H9 (cell line): ENCODE data around the gene DDA1. TPM values are rescaled to one million over a fixed set of nuclear protein-coding genes. Genes with fewer than 3 reads are reported as not detected.

Experiments
- DNase-seq: peaks from one replicate; pipeline ENCODE4 v3.0.0-alpha.2; 2017
- H2AFZ ChIP-seq: one replicate; pipeline ENCODE4 v1.6.1; 2013; ENCODE audit warnings: mild to moderate bottlenecking, low read length, control low read depth, moderate library complexity
- H2AK5ac ChIP-seq: 2 replicates; pipeline ENCODE4 v1.6.1; 2013; ENCODE audit warnings: low read length, control low read depth, mixed read lengths; ENCODE audit not compliant: insufficient read length
- H2BK120ac ChIP-seq: one replicate; pipeline ENCODE4 v1.6.1; 2013; ENCODE audit warnings: low read depth, mild to moderate bottlenecking, low read length, control low read depth, inconsistent platforms; ENCODE audit not compliant: poor library complexity, severe bottlenecking
- H2BK12ac ChIP-seq: 2 replicates; pipeline ENCODE4 v1.6.1; 2013; ENCODE audit warnings: low read length, control low read depth, mixed read lengths, low read depth; ENCODE audit not compliant: insufficient read length
- H2BK15ac ChIP-seq: 2 replicates; pipeline ENCODE4 v1.6.1; 2013; ENCODE audit warnings: low read depth, low read length, control low read depth
- H2BK20ac ChIP-seq: one replicate; pipeline ENCODE4 v1.6.1; 2013; ENCODE audit warnings: low read depth, mild to moderate bottlenecking, low read length, control low read depth, inconsistent platforms; ENCODE audit not compliant: poor library complexity, severe bottlenecking
- H2BK5ac ChIP-seq: 2 replicates; pipeline ENCODE4 v1.6.1; 2013; ENCODE audit warnings: low read length, control low read depth, mixed read lengths; ENCODE audit not compliant: insufficient read length
- H3K14ac ChIP-seq: 2 replicates; pipeline ENCODE4 v1.6.1; 2013; ENCODE audit warnings: low read length, control low read depth; ENCODE audit not compliant: insufficient read depth
- H3K18ac ChIP-seq: 2 replicates; pipeline ENCODE4 v1.6.1; 2013; ENCODE audit warnings: low read depth, mild to moderate bottlenecking, mixed read lengths, low read length, control low read depth; ENCODE audit not compliant: insufficient read length
- H3K23ac ChIP-seq: 2 replicates; pipeline ENCODE4 v1.6.1; 2013; ENCODE audit warnings: low read length, control low read depth, mixed read lengths, low read depth; ENCODE audit not compliant: insufficient read length
- H3K23me2 ChIP-seq: 2 replicates; pipeline ENCODE4 v1.6.1; 2013; ENCODE audit warnings: low read depth, mild to moderate bottlenecking, mixed read lengths, low read length, control low read depth; ENCODE audit not compliant: insufficient read length, poor library complexity, severe bottlenecking
- H3K27ac ChIP-seq: 2 replicates; pipeline ENCODE4 v1.5.1; 2013; ENCODE audit warnings: low read length, control low read depth, mixed read lengths, low read depth; ENCODE audit not compliant: insufficient read length
- H3K27me3 ChIP-seq: 2 replicates; pipeline ENCODE4 v1.6.1; 2013; ENCODE audit warnings: low read length, control low read depth, inconsistent platforms; ENCODE audit not compliant: insufficient read depth
- H3K4ac ChIP-seq: 2 replicates; pipeline ENCODE4 v1.6.1; 2013; ENCODE audit warnings: low read depth, mild to moderate bottlenecking, control low read depth, inconsistent platforms, low read length, moderate library complexity
- H3K4me1 ChIP-seq: 2 replicates; pipeline ENCODE4 v1.6.1; 2013; ENCODE audit warnings: low read length, control low read depth, inconsistent platforms; ENCODE audit not compliant: insufficient read depth
- H3K4me2 ChIP-seq: 2 replicates; pipeline ENCODE4 v1.6.1; 2013; ENCODE audit warnings: low read length, control low read depth, mixed read lengths; ENCODE audit not compliant: insufficient read length, insufficient read depth
- H3K56ac ChIP-seq: 2 replicates; pipeline ENCODE4 v1.6.1; 2013; ENCODE audit warnings: low read depth, mild to moderate bottlenecking, mixed read lengths, low read length, control low read depth; ENCODE audit not compliant: insufficient read length
- H3K79me1 ChIP-seq: 2 replicates; pipeline ENCODE4 v1.6.1; 2013; ENCODE audit warnings: low read depth, mild to moderate bottlenecking, moderate library complexity, low read length, control low read depth, inconsistent platforms; ENCODE audit not compliant: insufficient read depth, poor library complexity, severe bottlenecking
- H3K79me2 ChIP-seq: 2 replicates; pipeline ENCODE4 v1.6.1; 2013; ENCODE audit warnings: low read length, control low read depth, inconsistent platforms; ENCODE audit not compliant: insufficient read depth
- H3K9ac ChIP-seq: 2 replicates; pipeline ENCODE4 v1.6.1; 2013; ENCODE audit warnings: low read length, control low read depth, mixed read lengths; ENCODE audit not compliant: insufficient read length; ENCODE audit errors: extremely low read depth
- H3K9me3 ChIP-seq: one replicate; pipeline ENCODE4 v1.6.1; 2013; ENCODE audit warnings: low read depth, low read length, inconsistent platforms; ENCODE audit not compliant: control insufficient read depth
- H3T11ph ChIP-seq: one replicate; pipeline ENCODE4 v1.6.1; 2013; ENCODE audit warnings: mild to moderate bottlenecking, low read length, control low read depth, inconsistent platforms
- H4K20me1 ChIP-seq: one replicate; pipeline ENCODE4 v1.6.1; 2013; ENCODE audit not compliant: control insufficient read depth, insufficient read length, insufficient read depth
- H4K5ac ChIP-seq: 2 replicates; pipeline ENCODE4 v1.6.1; 2013; ENCODE audit warnings: low read depth, mild to moderate bottlenecking, mixed read lengths, low read length, control low read depth; ENCODE audit not compliant: insufficient read length
- H4K8ac ChIP-seq: replicated peaks from 2 replicates; pipeline ENCODE4 v1.6.1; 2013; ENCODE audit warnings: low read length, control low read depth, mixed read lengths, low read depth; ENCODE audit not compliant: insufficient read length
- H4K91ac ChIP-seq: 2 replicates; pipeline ENCODE4 v1.6.1; 2013; ENCODE audit warnings: low read depth, mild to moderate bottlenecking, moderate library complexity, mixed read lengths, low read length, control low read depth; ENCODE audit not compliant: insufficient read length
- H3K27ac Mint-ChIP-seq, 3 experiments: 2 replicates in 2 of 3; 3 replicates in 1 of 3; pipeline ENCODE4 v1.8.0; 2020 to 2021; ENCODE audit warnings: mixed read lengths in 3 of 3, mild to moderate bottlenecking in 1 of 3, moderate library complexity in 1 of 3
- H3K27me3 Mint-ChIP-seq: 2 replicates; pipeline ENCODE4 v1.8.0; 2021; ENCODE audit warnings: low read depth, mild to moderate bottlenecking, moderate library complexity, mixed read lengths
- H3K36me3 Mint-ChIP-seq, 3 experiments: 2 replicates in 2 of 3; 3 replicates in 1 of 3; pipeline ENCODE4 v1.8.0; 2020 to 2021; ENCODE audit warnings: low read depth in 3 of 3, mixed read lengths in 3 of 3; ENCODE audit not compliant: insufficient read depth in 1 of 3
- H3K4me1 Mint-ChIP-seq, 2 experiments: 2 replicates each; pipeline ENCODE4 v1.8.0; 2020; ENCODE audit warnings: mixed read lengths in 2 of 2
- H3K4me3 Mint-ChIP-seq, 2 experiments: 2 replicates in 1 of 2; 3 replicates in 1 of 2; pipeline ENCODE4 v1.8.0; 2020 to 2021; ENCODE audit warnings: mild to moderate bottlenecking in 2 of 2, mixed read lengths in 2 of 2, moderate library complexity in 1 of 2
- H3K9me3 Mint-ChIP-seq, 2 experiments: 2 replicates in 1 of 2; 3 replicates in 1 of 2; pipeline ENCODE4 v1.8.0; 2020; ENCODE audit warnings: mild to moderate bottlenecking in 2 of 2, mixed read lengths in 2 of 2, moderate library complexity in 1 of 2
- WGBS: extraction: QIAGEN DNeasy Blood & Tissue Kit; methylation state at CpG from one replicate; pipeline ENCODE4 v1.1.7; 2013; ENCODE audit warnings: missing lambda C conversion rate, low lambda C conversion rate, mixed read lengths; ENCODE audit not compliant: insufficient read length; ENCODE audit errors: extremely low coverage; 5-methylcytosine and 5-hydroxymethylcytosine counted together
- total RNA-seq: library from RNA; stranded (reverse); gene quantifications from 2 replicates; pipeline ENCODE4 v1.2.1, GENCODE V29; 2021
- TF ChIP-seq, protein P1 (sequence below): fragments of 200-600 bp; sonication (generic); conservative IDR thresholded peaks from 3 replicates; pipeline ENCODE4 v1.8.0; 2021; ENCODE audit warnings: antibody characterized with exemption, mild to moderate bottlenecking

DDA1 gene
- total RNA-seq, 1 experiment from 2014 or later = 45.7 TPM

- Histone ChIP-seq H3K9ac (no peak overlapping the region), H3K23me2 (peaks cover 5% of the 10 kb centered on the region), H3K4me1 (no peaks in the 10 kb centered on the region), H3K79me2 (no peaks in the 10 kb centered on the region), H3K27me3 (no peaks in the 10 kb centered on the region; the same call in 1 of the 2 replicates), H2BK5ac (no peak overlapping the region), H3K4me2 (no peak overlapping the region), H2AFZ (no peak overlapping the region), H3K9me3 (no peaks in the 10 kb centered on the region), H2AK5ac (no peak overlapping the region), H3K14ac (no peak overlapping the region), H4K91ac (no peak overlapping the region), H2BK15ac (no peak overlapping the region), H2BK12ac (no peak overlapping the region), H3K23ac (no peak overlapping the region), H3K4ac (no peak overlapping the region), H3T11ph (no peak overlapping the region), H4K5ac (no peak overlapping the region), H4K8ac (no peak overlapping the region), H2BK120ac (no peak overlapping the region), H3K27ac (no peak overlapping the region), H3K56ac (no peak overlapping the region), H3K18ac (no peak overlapping the region), H4K20me1 (peaks cover 4% of the 10 kb centered on the region), H2BK20ac (no peak overlapping the region), H3K79me1 (no peaks in the 10 kb centered on the region)
- Mint-ChIP-seq H3K27me3 (peaks cover 4% of the 10 kb centered on the region), H3K4me1 (peaks cover 7 to 16% of the 10 kb centered on the region in 2 experiments; a peak in 3 of 4 replicates), H3K4me3 (no peak overlapping the region), H3K27ac (no peak overlapping the region; a peak in 1 of 7 replicates), H3K36me3 (peaks cover 18 to 24% (median 24%) of the 10 kb centered on the region in 3 experiments), H3K9me3 (no peaks in the 10 kb centered on the region; a peak in 1 of 5 replicates)
- TF ChIP-seq, protein P1, sequence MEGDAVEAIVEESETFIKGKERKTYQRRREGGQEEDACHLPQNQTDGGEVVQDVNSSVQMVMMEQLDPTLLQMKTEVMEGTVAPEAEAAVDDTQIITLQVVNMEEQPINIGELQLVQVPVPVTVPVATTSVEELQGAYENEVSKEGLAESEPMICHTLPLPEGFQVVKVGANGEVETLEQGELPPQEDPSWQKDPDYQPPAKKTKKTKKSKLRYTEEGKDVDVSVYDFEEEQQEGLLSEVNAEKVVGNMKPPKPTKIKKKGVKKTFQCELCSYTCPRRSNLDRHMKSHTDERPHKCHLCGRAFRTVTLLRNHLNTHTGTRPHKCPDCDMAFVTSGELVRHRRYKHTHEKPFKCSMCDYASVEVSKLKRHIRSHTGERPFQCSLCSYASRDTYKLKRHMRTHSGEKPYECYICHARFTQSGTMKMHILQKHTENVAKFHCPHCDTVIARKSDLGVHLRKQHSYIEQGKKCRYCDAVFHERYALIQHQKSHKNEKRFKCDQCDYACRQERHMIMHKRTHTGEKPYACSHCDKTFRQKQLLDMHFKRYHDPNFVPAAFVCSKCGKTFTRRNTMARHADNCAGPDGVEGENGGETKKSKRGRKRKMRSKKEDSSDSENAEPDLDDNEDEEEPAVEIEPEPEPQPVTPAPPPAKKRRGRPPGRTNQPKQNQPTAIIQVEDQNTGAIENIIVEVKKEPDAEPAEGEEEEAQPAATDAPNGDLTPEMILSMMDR = no peak
- no CpG with 5 or more reads among the region's 9 CpGs for WGBS
- no peak for DNase-seq
Measured at GRCh38 chr19:17286752-17287151, 22.6 kb upstream of the DDA1 start.
